Liver (tissue), 3 donors: ENCODE measurements around the gene SPINK1.
"Not testable (repeated sequence)": the region's sequence is repeated elsewhere in the genome, so short reads cannot be mapped to it uniquely, and the experiment has no call there.

ENCODE experiments used
- TF ChIP-seq, protein P1 (sequence below): fragments of 150-350 bp; IDR thresholded peaks from 2 replicates; pipeline ENCODE4 v1.5.1; 2017; ENCODE audit warnings: improper control_type of control experiment, low read depth, low read length; ENCODE audit not compliant: missing input control
- TF ChIP-seq, protein P2 (sequence below): IDR thresholded peaks from 2 replicates; pipeline ENCODE4 v1.6.1; 2016; ENCODE audit warnings: antibody characterized with exemption, mild to moderate bottlenecking
- TF ChIP-seq, protein P3 (sequence below): IDR thresholded peaks from 2 replicates; pipeline ENCODE4 v1.6.1; 2016; ENCODE audit warnings: antibody characterized with exemption
- donor health status: healthy.
- donor health status: healthy.

DNA sequence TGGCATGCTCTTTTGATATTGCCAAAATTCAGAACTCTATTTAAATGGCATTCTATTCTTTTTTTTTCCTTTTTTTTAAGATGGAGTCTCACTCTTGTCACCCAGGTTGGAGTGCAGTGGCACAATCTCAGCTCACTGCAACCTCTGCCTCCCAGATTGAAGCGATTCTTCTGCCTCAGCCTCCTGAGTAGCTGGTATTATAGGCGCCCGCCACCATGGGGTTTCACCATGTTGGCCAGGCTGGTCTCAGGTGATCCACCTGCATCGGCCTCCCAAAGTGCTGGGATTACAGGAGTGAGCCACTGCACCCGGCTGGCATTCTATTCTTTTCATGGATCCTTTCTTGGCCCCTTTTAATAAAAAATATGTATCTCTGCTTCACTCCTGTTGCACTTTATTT is 4.5 kb downstream of the SPINK1 start:
- TF ChIP-seq, protein P1, sequence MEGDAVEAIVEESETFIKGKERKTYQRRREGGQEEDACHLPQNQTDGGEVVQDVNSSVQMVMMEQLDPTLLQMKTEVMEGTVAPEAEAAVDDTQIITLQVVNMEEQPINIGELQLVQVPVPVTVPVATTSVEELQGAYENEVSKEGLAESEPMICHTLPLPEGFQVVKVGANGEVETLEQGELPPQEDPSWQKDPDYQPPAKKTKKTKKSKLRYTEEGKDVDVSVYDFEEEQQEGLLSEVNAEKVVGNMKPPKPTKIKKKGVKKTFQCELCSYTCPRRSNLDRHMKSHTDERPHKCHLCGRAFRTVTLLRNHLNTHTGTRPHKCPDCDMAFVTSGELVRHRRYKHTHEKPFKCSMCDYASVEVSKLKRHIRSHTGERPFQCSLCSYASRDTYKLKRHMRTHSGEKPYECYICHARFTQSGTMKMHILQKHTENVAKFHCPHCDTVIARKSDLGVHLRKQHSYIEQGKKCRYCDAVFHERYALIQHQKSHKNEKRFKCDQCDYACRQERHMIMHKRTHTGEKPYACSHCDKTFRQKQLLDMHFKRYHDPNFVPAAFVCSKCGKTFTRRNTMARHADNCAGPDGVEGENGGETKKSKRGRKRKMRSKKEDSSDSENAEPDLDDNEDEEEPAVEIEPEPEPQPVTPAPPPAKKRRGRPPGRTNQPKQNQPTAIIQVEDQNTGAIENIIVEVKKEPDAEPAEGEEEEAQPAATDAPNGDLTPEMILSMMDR, result not testable (repeated sequence)
- TF ChIP-seq, protein P2, sequence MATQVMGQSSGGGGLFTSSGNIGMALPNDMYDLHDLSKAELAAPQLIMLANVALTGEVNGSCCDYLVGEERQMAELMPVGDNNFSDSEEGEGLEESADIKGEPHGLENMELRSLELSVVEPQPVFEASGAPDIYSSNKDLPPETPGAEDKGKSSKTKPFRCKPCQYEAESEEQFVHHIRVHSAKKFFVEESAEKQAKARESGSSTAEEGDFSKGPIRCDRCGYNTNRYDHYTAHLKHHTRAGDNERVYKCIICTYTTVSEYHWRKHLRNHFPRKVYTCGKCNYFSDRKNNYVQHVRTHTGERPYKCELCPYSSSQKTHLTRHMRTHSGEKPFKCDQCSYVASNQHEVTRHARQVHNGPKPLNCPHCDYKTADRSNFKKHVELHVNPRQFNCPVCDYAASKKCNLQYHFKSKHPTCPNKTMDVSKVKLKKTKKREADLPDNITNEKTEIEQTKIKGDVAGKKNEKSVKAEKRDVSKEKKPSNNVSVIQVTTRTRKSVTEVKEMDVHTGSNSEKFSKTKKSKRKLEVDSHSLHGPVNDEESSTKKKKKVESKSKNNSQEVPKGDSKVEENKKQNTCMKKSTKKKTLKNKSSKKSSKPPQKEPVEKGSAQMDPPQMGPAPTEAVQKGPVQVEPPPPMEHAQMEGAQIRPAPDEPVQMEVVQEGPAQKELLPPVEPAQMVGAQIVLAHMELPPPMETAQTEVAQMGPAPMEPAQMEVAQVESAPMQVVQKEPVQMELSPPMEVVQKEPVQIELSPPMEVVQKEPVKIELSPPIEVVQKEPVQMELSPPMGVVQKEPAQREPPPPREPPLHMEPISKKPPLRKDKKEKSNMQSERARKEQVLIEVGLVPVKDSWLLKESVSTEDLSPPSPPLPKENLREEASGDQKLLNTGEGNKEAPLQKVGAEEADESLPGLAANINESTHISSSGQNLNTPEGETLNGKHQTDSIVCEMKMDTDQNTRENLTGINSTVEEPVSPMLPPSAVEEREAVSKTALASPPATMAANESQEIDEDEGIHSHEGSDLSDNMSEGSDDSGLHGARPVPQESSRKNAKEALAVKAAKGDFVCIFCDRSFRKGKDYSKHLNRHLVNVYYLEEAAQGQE, result not testable (repeated sequence)
- TF ChIP-seq, protein P3, sequence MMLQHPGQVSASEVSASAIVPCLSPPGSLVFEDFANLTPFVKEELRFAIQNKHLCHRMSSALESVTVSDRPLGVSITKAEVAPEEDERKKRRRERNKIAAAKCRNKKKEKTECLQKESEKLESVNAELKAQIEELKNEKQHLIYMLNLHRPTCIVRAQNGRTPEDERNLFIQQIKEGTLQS, result not testable (repeated sequence)
